Measurements from ENCODE around the gene AKAP1. TPM values are rescaled to one million over a fixed set of nuclear protein-coding genes. Genes with fewer than 3 reads are reported as not detected.
A peak's percentile ranks its signal among the peaks of the same experiment; 100 is the strongest.

Gene AKAP1
- total RNA-seq, 2 experiments from 2014 or later = 27.3 to 28.6 TPM

- H3K4me1 Mint-ChIP-seq (ENCODE audit: low read depth) = peaks cover 14% of the 10 kb centered on the region
Observed at GRCh38 chr17:57135026-57135788, 50.2 kb downstream of the AKAP1 start.

GRCh38 chr17:57135789-57136291, 50.8 kb downstream of the AKAP1 start:
- POLR2A ChIA-PET = no interaction called here
- no peak for TF ChIP-seq CTCF (IDR thresholded peaks at IDR 0.05)
- ATAC-seq (no peak), DNase-seq (peak; percentile 11)
- Mint-ChIP-seq H3K36me3 (ENCODE audit: low read depth) (no peaks in the 10 kb centered on the region), H3K27me3 (no peaks in the 10 kb centered on the region), H3K4me3 (no peak overlapping the region), H3K9me3 (no peaks in the 10 kb centered on the region), H3K27ac (no peak overlapping the region), H3K4me1 (ENCODE audit: low read depth) (peaks cover 14% of the 10 kb centered on the region)
- intact Hi-C loops (cut with micrococcal nuclease) = loop anchor here (10.0 kb wide), 1 partner anchor 609 kb away; the partner anchor contains the start of gene CCDC182
- CTCF ChIA-PET = interaction anchor here (0.9 to 2.4 kb wide), 4 partner anchors 108 to 647 kb away, joined by 3 to 10 read pairs (median 4); no protein-coding TSS in a partner anchor

More at GRCh38 chr17:57135026-57135788, 50.2 kb downstream of the AKAP1 start:
- H3K9me3 Mint-ChIP-seq = no peaks in the 10 kb centered on the region
- CTCF ChIA-PET = interaction anchor here (1.0 to 2.4 kb wide), 3 partner anchors 108 to 648 kb away, joined by 3 to 10 read pairs (median 6); no protein-coding TSS in a partner anchor
- H3K27ac Mint-ChIP-seq = no peak overlapping the region
- POLR2A ChIA-PET = no interaction called here
- no peak for TF ChIP-seq CTCF (IDR thresholded peaks at IDR 0.05)
- no peak overlapping the region for H3K4me3 Mint-ChIP-seq
- intact Hi-C loops (cut with micrococcal nuclease) = loop anchor here (10.0 kb wide), 1 partner anchor 610 kb away; the partner anchor contains the start of gene CCDC182
- DNase-seq (no peak), ATAC-seq (no peak)
- H3K27me3 Mint-ChIP-seq = no peaks in the 10 kb centered on the region
- no peaks in the 10 kb centered on the region for H3K36me3 Mint-ChIP-seq (ENCODE audit: low read depth)

- Mint-ChIP-seq H3K27me3 (no peaks in the 10 kb centered on the region), H3K9me3 (no peaks in the 10 kb centered on the region), H3K4me3 (no peak overlapping the region), H3K4me1 (ENCODE audit: low read depth) (peaks cover 12% of the 10 kb centered on the region), H3K27ac (no peak overlapping the region), H3K36me3 (ENCODE audit: low read depth) (no peaks in the 10 kb centered on the region)
- ATAC-seq (no peak), DNase-seq (no peak)
- CTCF ChIA-PET = interaction anchor here (0.9 to 2.4 kb wide), 3 partner anchors 107 to 647 kb away, joined by 3 to 10 read pairs (median 6); no protein-coding TSS in a partner anchor
- no peak for TF ChIP-seq CTCF (IDR thresholded peaks at IDR 0.05)
- POLR2A ChIA-PET = no interaction called here
- intact Hi-C loops (cut with micrococcal nuclease) = loop anchor here (10.0 kb wide), 1 partner anchor 608 kb away; the partner anchor contains the start of gene CCDC182
Observed at GRCh38 chr17:57136355-57136754, 51.3 kb downstream of the AKAP1 start.

GRCh38 chr17:57138030-57138911, 53.2 kb downstream of the AKAP1 start:
- Mint-ChIP-seq H3K27me3 (no peaks in the 10 kb centered on the region), H3K4me1 (ENCODE audit: low read depth) (peaks cover 12% of the 10 kb centered on the region), H3K36me3 (ENCODE audit: low read depth) (no peaks in the 10 kb centered on the region), H3K27ac (no peak overlapping the region), H3K9me3 (no peaks in the 10 kb centered on the region), H3K4me3 (no peak overlapping the region)
- DNase-seq = no peak
- ChIA-PET POLR2A (interaction anchor here (1.0 kb wide), 1 partner anchor 16 kb away, joined by 3 read pairs; no protein-coding TSS in a partner anchor), CTCF (interaction anchor here (1.0 kb wide), 1 partner anchor 105 kb away, joined by 4 read pairs; no protein-coding TSS in a partner anchor)
- intact Hi-C loops (cut with micrococcal nuclease) = loop anchor here (10.0 kb wide), 1 partner anchor 607 kb away; the partner anchor contains the start of gene CCDC182
- no peak for ATAC-seq
- TF ChIP-seq CTCF (IDR thresholded peaks at IDR 0.05) = no peak
